22Rv1 (cell line): ENCODE data around the gene UPF3A.

Experiments
- H3K27ac ChIP-seq: fragments of 450-650 bp; 2 replicates; pipeline ENCODE4 v1.5.1; 2017
- ZFX ChIP-seq: fragments of 450-650 bp; IDR thresholded peaks from 2 replicates; pipeline ENCODE4 v1.6.1; 2017; ENCODE audit warnings: antibody characterized with exemption, borderline replicate concordance
- TF ChIP-seq, protein P1 (sequence below): fragments of 450-650 bp; IDR thresholded peaks from 2 replicates; pipeline ENCODE4 v1.5.1; 2017; ENCODE audit warnings: mild to moderate bottlenecking

Gene UPF3A

DNA sequence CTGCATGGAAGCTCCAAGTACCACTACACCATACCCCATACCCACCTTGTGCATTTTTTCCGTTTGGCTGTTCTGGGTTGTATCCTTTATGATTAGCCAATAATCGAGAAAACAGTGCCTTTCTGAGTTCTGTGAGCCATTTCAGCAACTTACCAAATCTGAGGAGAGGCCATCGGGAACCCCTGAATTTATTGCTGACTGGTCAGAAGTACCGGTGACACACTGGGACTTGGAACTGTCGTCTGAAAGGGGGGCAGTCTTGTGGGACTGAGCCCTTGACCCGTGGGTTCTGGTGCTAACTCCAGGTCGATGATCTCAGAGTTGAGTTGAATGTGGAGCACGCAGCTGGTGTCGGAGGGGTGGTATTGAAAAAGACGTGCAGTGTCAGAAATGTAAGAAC, 15.0 kb downstream of the UPF3A start:
- no peak overlapping the region for H3K27ac ChIP-seq
- TF ChIP-seq, protein P1, sequence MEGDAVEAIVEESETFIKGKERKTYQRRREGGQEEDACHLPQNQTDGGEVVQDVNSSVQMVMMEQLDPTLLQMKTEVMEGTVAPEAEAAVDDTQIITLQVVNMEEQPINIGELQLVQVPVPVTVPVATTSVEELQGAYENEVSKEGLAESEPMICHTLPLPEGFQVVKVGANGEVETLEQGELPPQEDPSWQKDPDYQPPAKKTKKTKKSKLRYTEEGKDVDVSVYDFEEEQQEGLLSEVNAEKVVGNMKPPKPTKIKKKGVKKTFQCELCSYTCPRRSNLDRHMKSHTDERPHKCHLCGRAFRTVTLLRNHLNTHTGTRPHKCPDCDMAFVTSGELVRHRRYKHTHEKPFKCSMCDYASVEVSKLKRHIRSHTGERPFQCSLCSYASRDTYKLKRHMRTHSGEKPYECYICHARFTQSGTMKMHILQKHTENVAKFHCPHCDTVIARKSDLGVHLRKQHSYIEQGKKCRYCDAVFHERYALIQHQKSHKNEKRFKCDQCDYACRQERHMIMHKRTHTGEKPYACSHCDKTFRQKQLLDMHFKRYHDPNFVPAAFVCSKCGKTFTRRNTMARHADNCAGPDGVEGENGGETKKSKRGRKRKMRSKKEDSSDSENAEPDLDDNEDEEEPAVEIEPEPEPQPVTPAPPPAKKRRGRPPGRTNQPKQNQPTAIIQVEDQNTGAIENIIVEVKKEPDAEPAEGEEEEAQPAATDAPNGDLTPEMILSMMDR, result no peak
- TF ChIP-seq ZFX, result no peak

DNA sequence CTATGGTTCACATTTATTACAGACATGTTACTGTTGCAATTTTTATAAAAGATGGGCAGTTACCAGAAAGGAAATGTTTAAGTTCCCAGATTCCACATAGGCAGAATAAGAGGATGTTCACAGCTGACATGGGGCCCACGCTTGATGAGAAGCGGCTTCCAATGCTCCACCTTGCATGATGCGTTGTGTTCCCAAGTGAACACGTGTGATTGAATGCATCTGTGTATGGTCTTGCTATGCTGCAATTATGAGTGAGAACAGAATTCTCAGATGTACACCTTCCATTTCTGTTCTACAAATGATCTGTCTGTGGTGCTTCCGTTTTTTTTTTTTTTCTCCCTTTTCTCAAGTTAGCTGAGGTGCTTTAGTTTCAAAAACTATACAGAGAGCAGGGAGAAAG, 15.5 kb downstream of the UPF3A start:
- TF ChIP-seq, protein P1, result no peak
- TF ChIP-seq ZFX, result no peak
- H3K27ac ChIP-seq, result no peak overlapping the region

DNA sequence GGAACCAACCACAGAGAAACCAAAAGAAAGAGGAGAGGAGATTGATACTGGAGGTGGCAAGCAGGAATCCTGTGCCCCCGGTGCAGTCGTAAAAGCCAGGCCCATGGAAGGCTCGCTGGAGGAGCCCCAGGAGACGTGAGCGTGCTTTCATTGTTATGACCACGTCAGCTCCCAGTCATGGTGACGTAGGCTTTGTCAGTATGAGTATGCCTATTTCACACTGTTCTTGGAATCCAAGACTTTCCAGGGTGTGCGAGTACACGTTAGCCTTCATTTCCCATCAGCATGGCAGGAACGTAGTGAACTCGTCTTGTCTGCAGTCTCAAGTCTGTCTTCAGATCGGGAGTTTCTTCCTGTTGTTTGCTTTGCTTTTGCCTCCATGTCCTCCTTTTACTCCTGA, 17.5 kb downstream of the UPF3A start:
- TF ChIP-seq ZFX, result no peak
- TF ChIP-seq, protein P1, result no peak
- no peak overlapping the region for H3K27ac ChIP-seq

DNA sequence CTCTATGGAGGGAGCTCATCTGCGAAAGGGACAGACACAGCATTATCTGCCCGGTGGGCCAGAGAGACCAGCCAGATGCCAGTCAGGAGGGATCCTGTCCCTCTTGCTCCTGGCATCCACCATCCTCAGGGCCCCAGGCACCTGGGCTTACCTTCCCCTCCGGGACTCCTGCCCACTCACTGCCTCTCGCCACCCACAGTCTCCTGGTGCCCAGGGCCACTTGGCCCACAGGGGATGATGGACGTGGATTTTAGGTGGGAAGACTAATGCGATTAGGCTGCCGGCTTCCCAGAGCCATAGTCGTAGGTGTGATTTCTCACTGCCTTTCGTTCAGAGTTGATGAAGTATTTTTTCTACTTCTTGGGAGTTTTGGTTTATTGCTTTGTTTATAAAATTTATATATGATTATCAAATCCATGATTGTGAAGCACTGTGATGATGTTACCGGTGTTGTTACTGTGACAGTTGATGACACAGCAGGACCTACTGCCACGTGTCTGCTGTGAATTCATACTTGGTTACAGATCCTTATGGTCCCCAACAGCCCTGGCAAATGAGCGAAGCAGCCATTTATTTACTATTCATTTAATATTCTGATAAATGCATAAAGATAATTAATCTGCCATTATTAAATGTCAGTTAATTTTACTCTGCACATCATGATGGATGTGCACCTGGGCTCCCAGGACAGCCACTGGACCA, 18.4 kb downstream of the UPF3A start:
- no peak overlapping the region for H3K27ac ChIP-seq
- no peak for TF ChIP-seq ZFX
- TF ChIP-seq, protein P1, result no peak

DNA sequence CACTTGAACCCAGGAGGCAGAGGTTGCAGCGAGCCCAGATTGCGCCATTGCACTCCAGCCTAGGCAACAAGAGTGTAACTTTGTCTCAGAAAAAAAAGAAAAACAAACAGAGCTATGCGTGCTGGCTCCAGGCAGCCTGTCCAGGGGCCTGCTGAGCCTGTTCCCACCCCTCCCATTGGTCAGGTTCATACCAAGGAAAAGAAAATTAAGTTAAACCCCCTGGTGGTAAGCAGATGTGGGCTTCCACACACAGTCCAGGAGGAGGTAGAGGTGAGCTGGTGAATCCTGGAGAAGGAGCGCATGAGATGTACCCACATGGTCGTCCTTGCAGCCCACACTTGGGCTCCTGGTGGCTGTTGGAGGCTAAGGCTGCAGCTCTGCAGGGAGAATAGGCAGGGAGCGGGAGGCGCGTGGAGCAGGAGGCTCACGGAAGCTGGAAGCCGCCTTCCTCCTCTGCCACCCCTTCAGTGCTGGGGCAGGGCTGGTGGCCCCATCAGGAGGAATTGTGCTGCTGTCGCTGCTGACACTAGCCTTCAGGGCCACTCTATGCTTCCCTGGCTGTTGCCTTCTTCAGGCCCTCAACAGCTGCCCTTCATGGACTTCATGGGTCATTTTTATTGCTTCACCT, 22.4 kb downstream of the UPF3A start:
- no peak overlapping the region for H3K27ac ChIP-seq
- TF ChIP-seq, protein P1, result no peak

DNA sequence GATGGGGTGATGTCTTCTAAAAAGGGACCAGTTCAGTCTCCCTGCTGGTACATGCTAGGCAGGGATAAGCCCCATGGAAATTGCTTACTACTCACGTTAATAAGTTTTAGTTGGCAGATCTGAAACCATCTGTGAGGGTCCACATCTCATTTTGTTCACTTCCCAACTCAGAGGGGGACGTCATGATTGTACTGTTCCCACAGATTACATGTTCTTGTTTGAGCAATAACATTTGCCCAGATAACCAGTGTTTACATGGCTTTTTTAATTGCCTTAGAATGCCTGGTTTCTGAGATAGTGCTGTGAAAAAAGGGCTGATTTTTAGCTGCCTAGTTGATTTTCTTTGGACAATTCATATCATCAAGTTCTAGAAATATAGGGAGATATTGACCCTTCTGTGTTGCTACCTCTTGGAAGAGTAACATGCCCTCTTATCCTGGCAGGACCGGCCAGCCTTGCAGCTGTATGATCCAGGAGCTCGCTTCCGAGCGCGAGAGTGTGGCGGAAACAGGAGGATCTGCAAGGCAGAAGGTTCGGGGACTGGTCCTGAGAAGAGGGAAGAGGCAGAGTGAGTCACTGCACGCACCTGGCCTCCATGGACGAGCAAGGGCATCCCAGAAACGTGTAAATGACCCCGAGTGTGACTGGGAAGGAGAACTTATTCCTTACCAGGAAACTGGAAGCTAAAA, 23.1 kb downstream of the UPF3A start:
- no peak overlapping the region for H3K27ac ChIP-seq

More for the DNA sequence above, 23.1 kb downstream of the UPF3A start:
- TF ChIP-seq, protein P1, result no peak
- no peak for TF ChIP-seq ZFX
